Activated CD8-positive, alpha-beta memory T cell treated with anti-CD3 and anti-CD28 coated beads, Interleukin-2, amount 50 U/mL, for 1 hour (primary cell): Measurements from ENCODE around the gene KCNMA1.

ENCODE experiments used
- DNase-seq: peaks from one replicate; pipeline ENCODE4 v3.0.0-alpha.2; 2020; ENCODE audit errors: extremely low read depth

KCNMA1 gene

DNA sequence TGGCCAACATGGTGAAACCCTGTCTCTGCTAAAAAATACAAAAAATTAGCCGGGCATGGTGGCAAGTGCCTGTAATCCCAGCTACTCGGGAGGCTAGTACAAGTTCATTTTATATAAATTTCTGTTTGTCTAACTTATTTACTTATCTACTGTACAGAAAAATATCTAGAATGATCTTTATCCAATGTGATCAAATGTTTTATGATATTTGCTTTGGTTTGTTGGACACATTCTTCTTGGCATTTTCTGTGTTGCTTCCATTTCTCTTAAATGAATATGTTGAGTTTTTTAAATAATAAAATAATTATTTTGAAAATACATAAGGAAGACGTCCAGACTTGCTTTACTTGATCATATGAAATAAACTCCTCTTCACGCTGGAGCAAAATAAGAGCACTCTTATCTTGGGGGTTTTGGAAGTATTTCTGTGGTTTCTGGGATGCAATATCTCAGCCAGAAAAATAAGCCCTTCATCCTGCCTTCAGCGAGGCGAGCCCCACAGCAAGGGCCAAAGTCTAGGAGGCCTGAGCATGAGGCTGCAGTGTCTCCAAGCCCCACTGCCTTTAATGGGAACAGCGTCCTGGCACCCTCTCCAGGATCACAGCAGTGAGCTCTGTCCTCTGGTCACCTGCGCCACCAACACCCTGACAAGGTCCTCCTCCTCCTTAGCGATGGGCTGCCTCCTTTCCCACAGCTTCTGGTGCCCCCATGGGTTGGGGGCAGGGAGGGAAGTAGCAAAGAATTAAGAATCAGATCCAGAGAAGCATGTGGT is 480.2 kb downstream of the KCNMA1 start:
- DNase-seq: no peak

DNA sequence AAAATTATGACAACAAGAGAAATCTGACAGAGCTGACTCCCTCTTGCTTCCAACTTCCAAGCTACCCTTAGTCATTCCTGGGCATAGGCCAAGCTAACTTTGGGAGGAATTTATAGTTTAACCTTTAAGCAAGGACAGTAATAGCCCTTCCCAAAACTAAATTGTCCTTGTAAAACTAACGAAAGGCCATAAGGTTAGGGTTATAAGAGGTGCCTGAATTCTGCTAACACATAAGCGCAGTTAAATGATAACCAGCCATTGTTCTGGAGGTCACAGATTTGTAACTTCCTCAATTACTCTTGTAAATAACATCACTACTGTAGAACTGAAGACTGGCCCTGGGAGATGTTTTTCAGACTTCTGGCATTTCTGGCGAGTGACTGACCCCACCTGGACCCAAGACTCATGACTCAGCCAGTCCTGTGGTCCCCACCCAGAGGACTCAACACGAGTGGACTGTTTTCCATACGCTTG is 481.2 kb downstream of the KCNMA1 start:
- DNase-seq: no peak

DNA sequence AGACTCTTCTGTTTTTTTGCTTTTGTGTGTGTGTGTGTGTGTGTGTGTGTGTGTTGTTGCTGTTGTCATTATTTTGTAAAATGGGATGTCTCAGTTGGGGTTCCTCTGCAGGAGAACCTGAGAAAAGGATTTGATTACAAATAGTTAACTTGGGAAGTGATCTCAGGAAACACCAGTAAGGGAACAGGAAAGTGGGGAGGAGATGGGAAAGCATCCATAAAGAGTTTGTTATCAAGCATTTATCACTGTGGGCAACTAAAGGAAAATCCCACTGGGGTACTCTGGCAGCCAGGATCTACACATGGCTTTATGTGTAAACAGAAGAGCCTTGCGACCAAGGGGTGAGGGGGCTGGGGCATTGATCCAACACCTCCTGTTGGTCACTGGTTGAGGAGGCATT is 485.4 kb downstream of the KCNMA1 start:
- no peak for DNase-seq

DNA sequence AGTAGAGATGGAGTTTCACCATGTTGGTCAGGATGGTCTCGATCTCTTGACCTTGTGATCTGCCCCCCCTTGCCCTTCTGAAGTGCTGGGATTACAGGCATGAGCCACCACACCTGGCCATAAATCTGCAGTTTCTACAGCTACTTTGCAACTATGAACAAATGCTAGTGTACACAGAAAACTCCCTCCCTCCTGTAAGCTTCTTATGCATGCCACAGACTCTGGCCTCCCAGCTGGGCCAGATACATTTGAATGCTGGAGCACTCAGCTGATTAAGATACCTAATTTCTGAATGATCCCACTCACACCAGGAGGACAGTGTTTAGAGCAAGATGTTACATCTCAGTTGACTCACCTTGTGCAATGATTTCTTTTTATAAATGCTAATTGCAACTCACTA is 486.2 kb downstream of the KCNMA1 start:
- DNase-seq: no peak

DNA sequence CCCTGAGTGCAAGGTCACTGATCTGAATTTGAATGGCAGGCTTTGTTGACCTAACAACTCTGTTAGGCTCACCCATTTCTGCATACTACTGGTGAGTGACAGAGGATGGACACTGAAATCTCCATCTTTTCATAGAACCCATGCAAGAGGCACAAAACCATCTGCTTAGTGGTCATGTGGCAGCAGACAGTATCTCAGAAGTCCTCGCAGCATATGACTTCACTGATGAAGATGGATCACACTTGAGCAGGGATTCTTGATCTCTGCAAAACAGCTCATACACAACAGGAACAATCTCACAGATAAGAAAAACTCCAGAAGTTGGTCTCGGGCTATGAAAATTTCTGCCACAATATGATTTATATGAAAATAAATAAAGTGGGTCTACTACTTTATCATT is 487.9 kb downstream of the KCNMA1 start:
- no peak for DNase-seq

DNA sequence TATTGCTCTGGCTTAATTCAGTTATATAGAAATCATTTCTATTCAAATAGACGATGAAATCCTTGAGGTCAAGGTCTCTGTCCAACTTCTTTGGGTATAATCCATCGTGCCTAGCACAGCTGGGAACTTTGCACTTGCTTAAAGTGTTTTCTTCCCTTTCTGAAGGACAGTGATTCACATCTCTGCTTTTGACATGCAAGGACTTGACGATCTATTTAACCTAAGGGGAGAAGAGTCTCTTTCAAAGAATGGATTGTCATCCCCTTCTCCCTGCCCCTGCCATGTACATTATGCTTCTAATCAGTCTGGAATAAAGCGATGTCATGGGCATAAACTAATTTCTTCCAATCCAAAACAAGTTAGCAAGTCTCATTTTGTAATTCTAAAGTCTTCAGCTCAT is 488.6 kb downstream of the KCNMA1 start:
- DNase-seq: no peak

DNA sequence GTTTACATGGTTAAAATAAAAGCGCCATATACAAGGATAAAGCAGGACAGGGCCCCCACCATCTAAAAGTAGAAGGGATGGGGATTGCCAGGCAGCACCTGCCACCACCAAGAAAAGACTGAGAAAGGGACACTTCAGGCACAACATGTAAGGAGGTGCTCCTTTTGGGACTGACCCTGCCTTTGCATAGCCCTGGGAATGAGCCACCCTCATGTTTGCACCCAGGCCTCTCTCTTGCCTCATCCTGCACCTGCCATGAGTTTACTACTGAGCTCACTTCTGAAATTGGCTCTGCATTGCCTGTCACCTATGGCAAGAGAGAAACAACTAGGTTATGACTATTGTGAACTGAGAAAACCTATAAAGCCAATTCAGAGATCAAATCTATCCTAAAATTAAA is 489.7 kb downstream of the KCNMA1 start:
- no peak for DNase-seq

DNA sequence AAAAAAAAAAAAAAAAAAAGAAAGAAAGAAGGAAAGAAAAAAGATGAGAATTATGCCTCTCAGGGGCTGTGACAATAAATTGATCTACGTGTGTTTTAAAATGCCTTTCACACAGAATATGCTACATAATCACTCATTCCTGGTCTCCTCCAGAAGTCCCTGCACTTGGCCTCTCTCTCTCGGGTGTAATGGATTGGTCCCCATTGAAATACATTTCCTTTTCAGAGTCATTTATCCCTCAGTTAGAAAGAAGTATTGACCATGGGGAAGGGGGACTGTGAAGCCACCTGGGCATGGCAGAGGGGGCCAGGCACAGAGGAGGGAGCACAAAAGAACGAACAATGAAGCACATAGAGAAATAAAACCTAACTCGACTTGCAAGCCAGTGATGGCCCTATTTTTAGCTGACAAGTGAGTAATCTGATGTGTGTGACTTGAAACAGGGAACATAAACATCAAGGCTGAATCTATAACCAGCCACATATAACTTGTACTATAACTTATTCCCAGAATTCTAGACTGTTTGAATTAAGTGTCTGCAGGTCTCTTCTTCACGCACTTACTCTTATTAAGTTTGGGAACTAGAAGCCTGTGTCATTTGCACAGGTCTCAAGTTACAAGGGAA is 490.8 kb downstream of the KCNMA1 start:
- DNase-seq: no peak

DNA sequence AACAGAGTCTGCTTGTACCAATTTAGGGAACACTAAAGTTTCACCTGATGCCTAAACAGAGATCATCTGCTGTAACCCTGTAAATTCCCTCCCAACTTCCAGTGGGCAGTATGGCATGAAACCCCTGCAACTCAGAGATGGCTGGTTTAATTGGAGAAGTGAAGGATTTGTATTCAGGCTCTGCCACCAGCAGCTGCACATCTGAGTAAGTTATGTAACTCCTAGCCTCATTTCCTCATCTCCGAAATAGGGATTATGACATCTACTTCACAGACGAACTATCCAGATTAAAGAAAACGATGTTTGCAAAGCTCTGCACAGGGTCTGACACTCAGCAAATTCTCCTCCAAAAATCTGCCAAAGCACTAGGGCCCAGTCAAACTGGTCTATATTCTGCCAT is 493.0 kb downstream of the KCNMA1 start:
- no peak for DNase-seq

DNA sequence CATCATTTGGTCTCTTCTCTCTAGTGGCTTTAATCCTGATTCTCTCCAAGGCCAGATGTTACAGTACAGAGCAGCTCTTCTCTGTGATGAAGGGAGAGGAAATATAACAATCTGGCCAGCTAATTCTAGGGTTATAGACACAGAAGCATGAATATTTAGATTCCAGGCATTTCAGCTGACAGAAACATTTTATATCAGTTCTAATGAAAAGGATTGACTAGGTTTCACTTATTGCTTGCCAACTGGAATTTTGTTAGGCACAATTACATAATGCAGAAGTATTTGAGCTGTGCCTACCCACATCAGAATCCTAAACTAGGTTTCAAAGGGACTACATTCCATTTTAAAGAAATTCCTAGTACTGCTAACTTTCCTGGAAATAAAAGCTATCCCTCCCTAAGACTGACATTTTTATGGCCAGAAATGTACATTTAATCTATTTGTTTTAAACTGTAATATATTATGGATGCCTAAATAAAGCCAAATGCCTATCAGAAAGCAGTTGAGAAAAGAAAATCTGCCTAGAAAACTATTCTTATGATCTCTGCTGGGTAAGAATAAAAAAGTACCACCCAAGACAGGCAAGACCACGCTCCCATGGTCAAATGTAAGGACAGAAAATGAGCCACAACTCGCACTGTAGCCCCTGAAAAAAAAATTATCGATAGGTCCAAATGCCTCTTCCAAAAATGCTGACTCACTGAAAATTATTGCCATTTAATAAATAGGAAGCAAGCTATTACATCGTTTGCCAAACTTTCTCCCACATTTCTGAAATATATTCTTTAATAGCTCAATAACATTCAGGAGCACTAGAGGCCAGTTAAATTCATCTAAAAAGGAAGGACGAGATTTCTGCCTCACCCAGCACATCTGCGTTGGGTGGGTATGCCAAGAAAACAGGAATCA is 498.1 kb downstream of the KCNMA1 start:
- DNase-seq: no peak

DNA sequence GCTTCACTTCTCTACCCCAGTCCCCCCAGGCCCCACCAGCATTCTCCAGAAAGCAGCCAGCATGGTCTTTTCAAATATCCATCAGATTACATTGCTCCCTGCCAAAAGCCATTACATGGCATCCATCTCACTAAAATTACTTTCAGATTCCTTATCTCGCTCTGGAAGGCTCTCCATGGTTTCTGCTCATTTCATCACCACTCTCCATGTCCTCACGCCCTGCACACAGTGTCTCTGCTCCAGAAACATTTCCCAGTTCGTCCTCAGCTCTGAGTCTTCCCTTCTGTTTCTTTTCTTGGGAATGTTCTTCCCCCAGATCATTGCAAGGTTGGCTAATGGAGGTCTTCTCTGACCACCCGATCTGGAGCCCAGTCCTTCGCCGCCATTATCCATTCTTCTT is 499.1 kb downstream of the KCNMA1 start:
- DNase-seq: no peak

DNA sequence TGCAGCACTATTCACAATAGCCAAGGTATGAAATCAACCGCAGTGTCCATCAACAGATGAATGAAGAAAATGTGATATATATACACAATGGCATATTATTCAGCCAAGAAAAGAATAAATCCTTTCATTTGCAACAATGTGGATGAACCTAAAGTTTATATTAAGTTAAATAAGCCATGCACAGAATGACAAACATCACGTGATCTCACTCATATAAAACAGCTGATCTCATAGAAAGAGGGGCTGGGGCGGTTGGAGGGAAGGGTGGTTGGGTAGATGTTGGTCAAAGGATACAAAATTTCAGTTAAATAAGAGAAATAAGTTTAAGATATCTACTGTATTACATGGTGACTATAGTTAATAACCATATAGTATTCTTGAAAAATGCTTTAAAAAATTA is 502.1 kb downstream of the KCNMA1 start:
- no peak for DNase-seq

DNA sequence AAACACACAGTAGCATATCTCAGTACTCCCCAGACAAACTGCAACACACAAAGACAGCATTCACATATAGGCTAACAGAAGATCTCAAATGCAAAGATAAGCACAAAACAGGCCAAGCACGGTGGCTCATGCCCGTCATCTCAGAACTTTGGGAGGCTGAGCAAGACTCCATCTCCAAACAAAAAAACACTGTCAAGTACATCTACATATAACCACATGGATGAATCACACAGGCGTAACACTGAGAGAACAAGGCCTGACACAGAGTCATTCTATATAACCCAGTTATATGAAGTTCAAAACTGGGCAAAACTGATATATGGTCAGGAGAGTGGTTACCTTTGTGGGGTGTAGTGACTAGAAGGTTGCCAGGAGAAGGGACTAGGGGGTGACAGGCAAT is 506.4 kb downstream of the KCNMA1 start:
- no peak for DNase-seq

DNA sequence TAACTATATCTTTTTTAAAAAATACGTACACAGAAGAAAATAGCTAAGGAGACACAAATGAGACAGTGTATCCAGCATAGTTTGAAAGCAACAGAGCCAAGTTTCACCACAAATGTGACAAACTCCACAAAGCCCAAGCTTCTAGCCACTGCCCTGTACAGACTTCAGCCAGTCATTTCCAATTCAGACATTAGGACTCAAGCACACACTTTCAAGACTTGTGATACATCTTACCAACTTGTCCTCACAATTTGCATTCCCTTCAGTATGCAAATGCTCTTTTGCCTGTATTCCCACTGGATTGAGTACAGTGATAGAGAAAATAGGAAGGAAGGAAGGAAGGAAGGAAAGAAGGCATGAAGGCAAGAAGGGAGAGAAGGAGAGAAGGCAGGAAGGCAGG is 510.4 kb downstream of the KCNMA1 start:
- no peak for DNase-seq

DNA sequence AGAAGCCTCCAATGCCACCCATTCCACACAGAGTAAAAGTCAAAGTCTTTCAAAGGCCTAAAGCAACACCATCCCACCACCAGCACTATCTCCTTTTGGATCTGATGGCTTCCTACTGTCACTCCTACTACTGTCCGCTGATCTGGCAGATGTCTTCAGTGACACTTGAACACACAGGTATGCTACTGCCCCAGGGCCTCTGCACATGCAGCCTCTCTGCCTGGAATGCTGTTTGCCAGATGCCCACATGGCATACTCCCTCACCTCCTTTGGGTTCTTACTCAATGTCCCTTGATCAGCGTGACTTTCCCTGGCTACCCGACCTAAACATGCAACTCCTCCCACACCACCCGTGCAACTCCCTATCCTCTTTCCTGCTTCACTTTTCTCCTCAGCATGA is 512.4 kb downstream of the KCNMA1 start:
- DNase-seq: no peak

DNA sequence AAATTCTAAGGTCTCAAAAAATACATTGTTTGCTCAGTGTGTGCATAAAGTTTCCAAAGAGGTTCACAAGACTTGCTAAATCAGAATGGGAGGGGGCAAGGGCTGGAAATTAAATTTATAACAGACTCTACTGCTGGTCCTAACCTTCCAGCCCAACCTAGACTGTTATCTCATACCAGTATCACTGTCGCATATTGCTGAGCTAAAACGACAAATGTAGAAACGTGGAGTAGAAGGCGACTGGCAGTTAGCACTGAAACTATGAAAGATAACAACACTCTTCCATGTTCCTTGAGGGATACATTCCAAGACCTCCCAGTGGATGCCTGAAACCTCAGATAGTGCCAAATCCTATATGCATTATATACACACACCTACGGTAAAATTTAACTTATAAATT is 514.3 kb downstream of the KCNMA1 start:
- no peak for DNase-seq

DNA sequence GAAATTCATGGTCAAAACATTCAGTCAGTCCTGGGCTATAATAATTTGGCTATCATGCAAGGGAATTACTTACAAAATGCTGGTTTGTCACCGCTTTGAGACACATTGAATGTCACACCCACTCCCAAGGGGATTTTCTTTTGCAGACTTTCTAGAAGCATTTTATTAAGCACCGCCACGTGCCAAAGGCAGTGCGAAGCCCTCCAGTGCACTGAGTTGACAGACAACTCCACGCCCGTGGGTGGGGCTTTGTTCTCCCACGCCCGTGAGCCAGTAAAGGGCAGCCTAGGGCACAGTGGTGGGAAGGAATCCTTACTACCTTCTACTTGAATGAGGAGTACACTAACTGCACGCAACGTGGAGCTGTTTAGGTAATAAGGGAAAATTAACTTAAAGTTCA is 515.8 kb downstream of the KCNMA1 start:
- no peak for DNase-seq

DNA sequence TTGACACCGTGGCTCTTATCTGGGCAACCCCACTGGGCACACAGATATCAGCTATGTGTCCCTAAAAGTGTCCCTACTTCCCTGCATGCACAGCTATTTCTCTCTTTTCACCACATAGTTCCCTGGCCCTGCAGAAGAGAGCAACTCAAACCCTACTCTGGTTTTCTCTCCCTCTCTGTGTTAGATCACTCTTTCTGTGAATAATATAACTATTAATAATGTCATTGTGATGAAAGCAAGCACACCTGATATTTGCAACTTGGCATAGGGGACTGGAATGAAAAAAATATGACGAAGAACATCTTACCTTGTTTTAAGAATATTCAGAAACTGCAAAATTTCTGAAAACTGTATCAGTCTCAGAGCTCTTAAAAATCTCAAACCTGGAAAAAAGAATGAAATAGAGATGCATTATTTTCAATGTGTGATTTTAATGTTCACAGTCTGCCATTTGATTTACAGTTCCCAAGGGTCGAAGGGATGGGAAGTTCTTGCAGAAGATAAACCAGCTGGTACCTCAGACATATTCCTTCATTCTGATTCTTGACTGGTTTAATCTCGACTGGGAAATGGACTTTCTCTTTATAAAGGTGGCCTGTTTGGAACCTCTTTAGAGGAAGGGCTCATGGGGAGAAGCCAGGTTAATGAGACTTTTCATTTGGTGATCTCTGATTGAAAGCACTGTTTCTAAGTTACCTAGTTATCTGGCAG is 516.8 kb downstream of the KCNMA1 start:
- DNase-seq: no peak

DNA sequence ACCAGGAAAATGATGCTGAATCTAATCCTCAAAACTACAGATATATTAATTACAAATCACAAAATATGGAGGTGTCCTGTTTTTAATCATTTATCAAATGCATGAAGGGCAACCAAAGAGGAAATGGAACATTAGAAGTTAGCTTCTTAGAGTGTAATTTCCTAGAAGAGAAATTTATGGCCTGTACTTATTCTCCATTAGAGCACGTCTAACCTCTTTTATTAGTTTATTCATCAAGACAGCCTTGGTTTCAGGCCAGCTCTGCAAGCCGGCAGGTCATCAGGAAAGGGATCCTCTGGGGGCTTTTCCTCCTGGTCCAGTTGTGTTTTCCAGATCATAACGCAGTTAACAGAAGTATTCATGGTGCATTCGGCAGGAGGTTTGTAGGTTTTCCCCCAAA is 517.6 kb downstream of the KCNMA1 start:
- no peak for DNase-seq

DNA sequence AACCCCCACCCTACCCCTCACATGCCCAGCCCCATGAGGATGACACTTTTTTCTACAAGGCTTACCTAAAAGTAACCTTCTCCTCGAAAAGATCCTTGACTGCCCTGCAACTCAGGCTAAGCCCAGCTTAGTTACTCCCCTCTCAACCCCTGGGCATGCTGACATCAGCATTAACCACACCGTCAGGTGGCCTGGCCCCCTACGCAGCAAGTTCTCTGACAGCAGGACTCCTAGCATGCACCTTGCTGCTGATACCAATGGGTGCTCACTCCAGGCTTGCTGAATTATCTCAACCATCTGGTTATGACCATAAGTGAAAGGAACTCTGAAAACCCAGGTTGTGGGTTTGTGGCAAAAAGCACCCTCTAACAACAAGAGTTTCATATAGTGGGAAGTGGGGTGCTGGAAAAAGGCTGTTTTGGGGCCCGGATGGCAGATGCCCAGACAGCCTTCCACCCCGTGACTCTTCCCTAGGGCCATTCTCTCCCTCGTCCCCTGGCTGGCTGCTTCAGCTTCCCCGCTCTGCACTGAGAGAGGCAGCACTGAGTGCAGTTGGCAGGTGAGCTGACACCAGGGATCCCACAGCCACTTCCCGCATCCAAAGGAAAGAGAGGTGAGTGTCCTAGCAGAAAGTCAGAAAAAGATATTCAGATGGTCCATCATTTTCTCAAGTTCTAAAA is 518.9 kb downstream of the KCNMA1 start:
- no peak for DNase-seq

DNA sequence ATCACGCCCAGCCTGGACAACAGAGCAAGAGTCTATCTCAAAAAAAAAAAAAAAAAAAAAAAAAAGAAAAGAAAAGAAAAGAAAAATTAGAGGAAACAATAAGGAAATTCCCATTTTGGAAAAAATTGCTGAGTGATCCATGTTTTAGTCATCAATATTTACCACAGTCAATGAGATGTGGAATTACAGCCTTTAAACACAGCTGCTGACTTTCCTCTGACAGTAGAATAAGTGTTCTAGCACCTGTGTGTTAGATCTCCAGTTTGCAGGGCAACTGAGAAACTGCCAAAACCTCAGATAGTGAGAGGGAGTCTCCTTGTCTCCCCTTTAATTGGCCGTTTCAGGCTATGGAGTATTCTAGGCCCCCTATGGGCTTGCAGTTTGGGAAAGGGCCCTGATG is 520.1 kb downstream of the KCNMA1 start:
- no peak for DNase-seq
